ENCODE data around the gene LRRC36. TPM values are rescaled to one million over a fixed set of nuclear protein-coding genes. Genes with fewer than 3 reads are reported as not detected.
A peak's percentile ranks its signal among the peaks of the same experiment; 100 is the strongest.

LRRC36 gene
- total and polyA plus RNA-seq, 8 donors, result 3.0 to 73.6 (median 55.7) TPM

DNA sequence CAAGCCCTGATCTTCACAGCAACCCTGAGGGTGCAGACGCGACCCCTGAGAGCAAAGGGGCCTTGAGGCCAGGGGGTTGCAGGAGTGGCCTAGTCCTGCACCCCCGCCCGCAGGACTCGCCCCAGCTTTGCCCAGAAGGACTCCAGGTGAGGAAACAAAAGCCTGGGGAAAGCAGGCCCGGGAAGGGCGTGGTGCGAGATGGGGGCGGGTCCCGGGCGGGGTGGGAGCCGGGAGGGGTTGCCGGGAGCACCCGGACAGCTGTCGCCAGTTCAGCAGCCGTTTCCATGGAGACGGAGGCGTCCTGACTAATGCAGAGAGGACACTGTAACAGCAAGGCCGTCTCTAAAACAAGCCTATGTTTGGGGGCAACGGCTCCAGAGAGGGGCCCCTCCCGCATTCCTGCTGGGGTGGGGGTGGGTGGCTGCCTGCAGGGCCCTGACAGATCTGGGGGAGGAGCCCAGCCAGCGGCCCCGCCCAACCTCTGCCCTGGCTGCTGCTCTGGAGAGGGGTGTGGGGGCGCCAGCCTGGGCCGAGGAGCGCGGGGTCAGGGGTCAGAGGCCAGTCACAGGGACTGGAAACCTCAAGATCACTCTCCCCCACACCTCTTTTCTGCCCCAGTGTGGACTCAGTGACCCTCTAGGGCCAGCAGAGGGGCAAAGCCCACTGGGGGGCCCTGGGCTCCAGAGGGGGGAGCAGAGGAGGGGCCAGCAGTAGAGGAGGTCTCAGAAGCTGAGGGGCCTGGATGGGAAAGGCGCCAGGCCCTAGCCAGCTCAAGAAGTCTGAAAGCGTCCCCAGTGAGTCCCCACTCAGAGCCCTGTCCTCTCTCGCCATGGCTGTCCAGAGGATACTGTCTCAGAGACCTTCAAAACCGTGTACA, 69.8 kb downstream of the LRRC36 start:
- no peak overlapping the region for H3K4me3 ChIP-seq
- H3K27me3 ChIP-seq, result peaks cover 0 to 43% of the 10 kb centered on the region in 2 donors
- H3K27ac ChIP-seq, result peak overlapping the region; percentile 54 to 65
- intact Hi-C loops (cut with DNase I), result no loop called here
- peaks cover 34 to 66% of the 10 kb centered on the region in 2 donors for H3K4me1 ChIP-seq
- TF ChIP-seq, protein P1, sequence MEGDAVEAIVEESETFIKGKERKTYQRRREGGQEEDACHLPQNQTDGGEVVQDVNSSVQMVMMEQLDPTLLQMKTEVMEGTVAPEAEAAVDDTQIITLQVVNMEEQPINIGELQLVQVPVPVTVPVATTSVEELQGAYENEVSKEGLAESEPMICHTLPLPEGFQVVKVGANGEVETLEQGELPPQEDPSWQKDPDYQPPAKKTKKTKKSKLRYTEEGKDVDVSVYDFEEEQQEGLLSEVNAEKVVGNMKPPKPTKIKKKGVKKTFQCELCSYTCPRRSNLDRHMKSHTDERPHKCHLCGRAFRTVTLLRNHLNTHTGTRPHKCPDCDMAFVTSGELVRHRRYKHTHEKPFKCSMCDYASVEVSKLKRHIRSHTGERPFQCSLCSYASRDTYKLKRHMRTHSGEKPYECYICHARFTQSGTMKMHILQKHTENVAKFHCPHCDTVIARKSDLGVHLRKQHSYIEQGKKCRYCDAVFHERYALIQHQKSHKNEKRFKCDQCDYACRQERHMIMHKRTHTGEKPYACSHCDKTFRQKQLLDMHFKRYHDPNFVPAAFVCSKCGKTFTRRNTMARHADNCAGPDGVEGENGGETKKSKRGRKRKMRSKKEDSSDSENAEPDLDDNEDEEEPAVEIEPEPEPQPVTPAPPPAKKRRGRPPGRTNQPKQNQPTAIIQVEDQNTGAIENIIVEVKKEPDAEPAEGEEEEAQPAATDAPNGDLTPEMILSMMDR (IDR thresholded peaks at IDR 0.05), result no peak
- ATAC-seq (peak; percentile 54), DNase-seq (peak in 3 of 4 donors; percentile 76 to 93 (median 89))
- H3K9me3 ChIP-seq, result no peaks in the 10 kb centered on the region
- H3K36me3 ChIP-seq, result no peaks in the 10 kb centered on the region

GRCh38 chr16:67397036-67397801, 70.6 kb downstream of the LRRC36 start:
- no peaks in the 10 kb centered on the region for H3K36me3 ChIP-seq
- H3K4me3 ChIP-seq, result no peak overlapping the region
- DNase-seq (no peak), ATAC-seq (no peak)
- TF ChIP-seq, protein P1 (IDR thresholded peaks at IDR 0.05), result no peak
- no peaks in the 10 kb centered on the region for H3K9me3 ChIP-seq
- peaks cover 0 to 43% of the 10 kb centered on the region in 2 donors for H3K27me3 ChIP-seq
- intact Hi-C loops (cut with DNase I), result no loop called here
- H3K4me1 ChIP-seq, result peaks cover 34 to 58% of the 10 kb centered on the region in 2 donors
- peak overlapping the region; percentile 45 to 54 for H3K27ac ChIP-seq

- TF ChIP-seq, protein P1 (IDR thresholded peaks at IDR 0.05), result no peak
- H3K4me1 ChIP-seq, result peaks cover 30 to 51% of the 10 kb centered on the region in 2 donors
- no peak for DNase-seq
- intact Hi-C loops (cut with DNase I), result no loop called here
- H3K36me3 ChIP-seq, result no peaks in the 10 kb centered on the region
- H3K4me3 ChIP-seq, result no peak overlapping the region
- ATAC-seq, result no peak
- H3K27ac ChIP-seq, result no peak overlapping the region
- H3K27me3 ChIP-seq, result peaks cover 0 to 35% of the 10 kb centered on the region in 2 donors
- no peaks in the 10 kb centered on the region for H3K9me3 ChIP-seq
Measured at GRCh38 chr16:67397812-67398545, 71.4 kb downstream of the LRRC36 start.

DNA sequence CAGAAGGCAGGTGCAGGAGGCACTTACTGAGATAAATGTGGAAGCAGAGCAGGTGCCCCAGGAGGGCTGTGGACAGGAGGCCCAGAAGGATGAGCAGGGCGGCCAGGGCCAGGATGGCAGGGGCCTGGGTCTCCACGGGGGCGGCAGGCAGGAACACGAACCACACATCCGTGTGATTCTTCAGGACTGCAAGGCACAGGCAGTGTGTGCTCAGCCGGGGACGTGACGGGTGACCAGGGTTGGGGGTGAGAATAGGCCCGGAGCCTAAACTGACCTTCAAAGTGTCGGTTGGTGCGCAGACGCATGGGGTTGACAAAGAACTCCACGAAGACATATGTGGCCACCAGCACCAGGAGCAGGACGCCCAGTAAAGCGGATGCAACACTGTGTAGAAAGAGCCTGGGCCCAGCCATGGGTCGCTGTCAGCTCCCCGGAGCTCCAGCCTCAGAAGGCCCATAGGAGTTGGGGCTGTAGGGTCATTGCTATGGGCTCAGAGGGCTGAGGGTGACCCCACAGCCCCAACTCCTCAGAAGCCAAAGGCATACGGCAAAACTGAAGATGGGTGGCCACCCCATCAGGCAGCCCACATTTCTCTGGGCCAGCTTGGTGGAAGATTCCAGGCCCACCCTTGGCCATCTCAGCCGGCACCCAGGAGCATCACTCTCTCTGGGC, 72.1 kb downstream of the LRRC36 start:
- Histone ChIP-seq H3K4me1 (peaks cover 28 to 48% of the 10 kb centered on the region in 2 donors), H3K27ac (no peak overlapping the region), H3K9me3 (no peaks in the 10 kb centered on the region), H3K4me3 (no peak overlapping the region), H3K36me3 (no peaks in the 10 kb centered on the region), H3K27me3 (peaks cover 0 to 28% of the 10 kb centered on the region in 2 donors)
- TF ChIP-seq, protein P1 (IDR thresholded peaks at IDR 0.05), result no peak
- ATAC-seq (no peak), DNase-seq (peak in 1 of 4 donors; percentile 67)
- intact Hi-C loops (cut with DNase I), result no loop called here
